Mesenchymal stem cell (in vitro differentiated cells and primary cell): Measurements from ENCODE around the gene MED27.

Experiments
- DNase-seq: peaks from one replicate; pipeline ENCODE4 v3.0.0-alpha.2; 2013
- H2AFZ ChIP-seq: one replicate; pipeline ENCODE4 v1.6.1; 2013; ENCODE audit warnings: low read depth, mild to moderate bottlenecking, control low read depth, inconsistent platforms, low read length, moderate library complexity
- H2AK5ac ChIP-seq: 2 replicates; pipeline ENCODE4 v1.6.1; 2013; ENCODE audit warnings: low read length, moderate library complexity, mild to moderate bottlenecking, inconsistent platforms; ENCODE audit not compliant: severe bottlenecking
- H2BK120ac ChIP-seq: one replicate; pipeline ENCODE4 v1.6.1; 2013; ENCODE audit warnings: low read depth, mild to moderate bottlenecking, inconsistent platforms, low read length, moderate library complexity
- H2BK12ac ChIP-seq, 2 experiments: one replicate each; pipeline ENCODE4 v1.6.1; 2013; ENCODE audit warnings: inconsistent platforms in 2 of 2, low read length in 2 of 2, mild to moderate bottlenecking in 2 of 2, moderate library complexity in 2 of 2, control low read depth in 1 of 2
- H2BK15ac ChIP-seq: one replicate; pipeline ENCODE4 v1.6.1; 2013; ENCODE audit warnings: mild to moderate bottlenecking, low read depth, inconsistent platforms; ENCODE audit not compliant: poor library complexity, severe bottlenecking
- H2BK5ac ChIP-seq: 2 replicates; pipeline ENCODE4 v1.6.1; 2013; ENCODE audit warnings: low read depth, mild to moderate bottlenecking, low read length, control low read depth, inconsistent platforms; ENCODE audit not compliant: poor library complexity, severe bottlenecking
- H3K14ac ChIP-seq, 2 experiments: one replicate each; pipeline ENCODE4 v1.6.1; 2013; ENCODE audit warnings: inconsistent platforms in 2 of 2, low read length in 2 of 2, control low read depth in 1 of 2, mild to moderate bottlenecking in 1 of 2, moderate library complexity in 1 of 2
- H3K18ac ChIP-seq, 2 experiments: one replicate each; pipeline ENCODE4 v1.6.1; 2013; ENCODE audit warnings: inconsistent platforms in 2 of 2, low read length in 2 of 2, control low read depth in 1 of 2, low read depth in 1 of 2, mild to moderate bottlenecking in 1 of 2
- H3K23ac ChIP-seq, 2 experiments: one replicate each; pipeline ENCODE4 v1.6.1; 2013; ENCODE audit warnings: inconsistent platforms in 2 of 2, low read length in 2 of 2, mild to moderate bottlenecking in 2 of 2, moderate library complexity in 2 of 2, control low read depth in 1 of 2
- H3K27ac ChIP-seq: 2 replicates; pipeline ENCODE4 v1.5.1; 2013; ENCODE audit warnings: mild to moderate bottlenecking, moderate library complexity, low read length, control low read depth, inconsistent platforms; ENCODE audit not compliant: poor library complexity, severe bottlenecking
- H3K27me3 ChIP-seq, 2 experiments: 2 replicates each; pipeline versions ENCODE4 v1.6.1 to v1.7.0; 2013; ENCODE audit warnings: low read length in 2 of 2, mild to moderate bottlenecking in 2 of 2, moderate library complexity in 2 of 2, control low read depth in 1 of 2, inconsistent platforms in 1 of 2; ENCODE audit not compliant: control insufficient read depth in 1 of 2, insufficient read depth in 1 of 2
- H3K36me3 ChIP-seq, 2 experiments: 2 replicates each; pipeline versions ENCODE4 v1.6.1 to v1.7.0; 2013; ENCODE audit warnings: low read length in 2 of 2, control low read depth in 1 of 2, inconsistent platforms in 1 of 2, low read depth in 1 of 2, mild to moderate bottlenecking in 1 of 2; ENCODE audit not compliant: insufficient read depth in 2 of 2, control insufficient read depth in 1 of 2
- H3K4ac ChIP-seq, 2 experiments: one replicate each; pipeline ENCODE4 v1.6.1; 2013; ENCODE audit warnings: inconsistent platforms in 2 of 2, low read length in 2 of 2, mild to moderate bottlenecking in 2 of 2, moderate library complexity in 2 of 2, control low read depth in 1 of 2, low read depth in 1 of 2
- H3K4me1 ChIP-seq: 2 replicates; pipeline ENCODE4 v1.6.1; 2013; ENCODE audit warnings: low read depth, low read length, control low read depth; ENCODE audit not compliant: control insufficient read depth, insufficient read depth
- H3K4me2 ChIP-seq: 2 replicates; pipeline ENCODE4 v1.6.1; 2013; ENCODE audit warnings: low read length, mild to moderate bottlenecking, inconsistent platforms; ENCODE audit not compliant: poor library complexity, severe bottlenecking
- H3K4me3 ChIP-seq, 2 experiments: 2 replicates each; pipeline versions ENCODE4 v1.5.1 to v1.7.0; 2013; ENCODE audit warnings: low read length in 2 of 2, mild to moderate bottlenecking in 2 of 2, control low read depth in 1 of 2, low read depth in 1 of 2; ENCODE audit not compliant: insufficient read depth in 1 of 2
- H3K79me1 ChIP-seq: replicated peaks from 2 replicates; pipeline ENCODE4 v1.6.1; 2013; ENCODE audit warnings: mild to moderate bottlenecking, control low read depth, low read length, inconsistent platforms; ENCODE audit not compliant: poor library complexity, severe bottlenecking
- H3K9ac ChIP-seq: 2 replicates; pipeline ENCODE4 v1.7.0; 2013; ENCODE audit warnings: mild to moderate bottlenecking, low read length, moderate library complexity
- H3K9me3 ChIP-seq: 2 replicates; pipeline ENCODE4 v1.7.0; 2013; ENCODE audit warnings: mild to moderate bottlenecking, low read length; ENCODE audit not compliant: control insufficient read depth
- H4K8ac ChIP-seq: one replicate; pipeline ENCODE4 v1.6.1; 2013; ENCODE audit warnings: inconsistent platforms, mild to moderate bottlenecking, low read length, moderate library complexity
- H4K91ac ChIP-seq: one replicate; pipeline ENCODE4 v1.6.1; 2013; ENCODE audit warnings: mild to moderate bottlenecking, low read length, inconsistent platforms
- WGBS: methylation state at CpG from one replicate; pipeline ENCODE4 v1.1.7; 2013; ENCODE audit warnings: mixed read lengths; 5-methylcytosine and 5-hydroxymethylcytosine counted together

Gene MED27

DNA sequence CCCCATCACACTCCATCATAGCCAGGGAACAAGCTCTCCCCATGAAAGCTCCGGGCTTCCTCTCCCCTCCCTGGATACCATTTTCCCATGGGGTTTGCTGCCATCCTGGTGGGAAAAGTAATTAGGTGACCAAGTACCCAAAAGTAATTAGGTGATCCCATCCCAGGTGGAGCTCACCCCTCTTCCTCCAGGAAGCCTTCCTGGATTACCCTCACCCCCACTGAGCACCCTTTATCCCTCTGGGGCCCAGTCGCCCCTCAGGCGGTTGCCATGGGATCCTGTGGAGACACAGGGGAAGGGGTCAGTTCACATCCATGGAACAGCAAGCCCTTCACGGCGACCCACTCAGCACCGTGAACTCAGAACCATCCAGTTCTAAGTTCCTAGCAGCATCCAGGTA is 265.0 kb downstream of the MED27 start:
- H4K91ac ChIP-seq = no peak overlapping the region

DNA sequence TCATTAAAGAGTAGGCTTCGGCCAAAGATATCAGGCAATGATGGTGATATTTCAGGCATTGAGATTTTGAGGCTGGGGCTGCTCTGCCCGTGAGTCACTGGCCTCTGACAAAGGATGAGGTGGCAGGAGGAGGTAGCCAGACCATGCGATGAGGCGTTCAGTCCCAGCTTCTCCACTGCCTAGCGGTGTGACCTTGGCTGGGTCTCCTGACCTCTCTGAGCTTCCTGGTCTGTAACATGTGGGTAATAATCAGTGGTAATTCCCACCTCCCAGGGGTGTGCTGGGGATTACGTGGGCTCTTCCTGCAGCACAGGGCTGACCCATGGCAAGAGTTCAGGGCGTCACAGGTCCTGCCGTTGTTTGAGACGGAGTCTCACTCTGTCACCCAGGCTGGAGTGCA is 266.6 kb downstream of the MED27 start:
- Histone ChIP-seq H3K14ac (no peak overlapping the region), H3K36me3 (no peaks in the 10 kb centered on the region), H3K9ac (no peak overlapping the region), H2BK5ac (no peak overlapping the region), H3K4me3 (no peak overlapping the region), H3K4me1 (peaks cover 3% of the 10 kb centered on the region), H4K8ac (no peak overlapping the region), H2BK15ac (no peak overlapping the region), H2AK5ac (no peak overlapping the region), H3K27me3 (peaks cover 72 to 85% of the 10 kb centered on the region in 2 experiments), H3K23ac (no peak overlapping the region), H3K79me1 (no peaks in the 10 kb centered on the region), H3K27ac (no peak overlapping the region), H3K9me3 (no peaks in the 10 kb centered on the region), H4K91ac (no peak overlapping the region), H3K18ac (no peak overlapping the region), H3K4me2 (no peak overlapping the region), H3K4ac (no peak overlapping the region), H2BK120ac (no peak overlapping the region), H2BK12ac (no peak overlapping the region), H2AFZ (no peak overlapping the region)
- no peak for DNase-seq
- WGBS = 60% methylated on average over 9 of the region's 9 CpGs

More for the DNA sequence above, 265.0 kb downstream of the MED27 start:
- H3K4me3 ChIP-seq = no peak overlapping the region
- H3K18ac ChIP-seq = no peak overlapping the region
- WGBS = 92% methylated on average over 6 of the region's 6 CpGs
- H2BK12ac ChIP-seq = no peak overlapping the region
- no peak overlapping the region for H2BK120ac ChIP-seq
- no peak overlapping the region for H3K4ac ChIP-seq
- H3K27me3 ChIP-seq = peaks cover 72 to 85% of the 10 kb centered on the region in 2 experiments
- H2AK5ac ChIP-seq = no peak overlapping the region
- no peak overlapping the region for H2AFZ ChIP-seq
- DNase-seq = no peak
- H3K14ac ChIP-seq = no peak overlapping the region
- H2BK5ac ChIP-seq = no peak overlapping the region
- peaks cover 3% of the 10 kb centered on the region for H3K4me1 ChIP-seq
- H3K9me3 ChIP-seq = no peaks in the 10 kb centered on the region
- no peak overlapping the region for H3K4me2 ChIP-seq
- H3K79me1 ChIP-seq = no peaks in the 10 kb centered on the region
- no peak overlapping the region for H3K27ac ChIP-seq
- no peaks in the 10 kb centered on the region for H3K36me3 ChIP-seq
- no peak overlapping the region for H3K9ac ChIP-seq
- H4K8ac ChIP-seq = no peak overlapping the region
- no peak overlapping the region for H2BK15ac ChIP-seq
- no peak overlapping the region for H3K23ac ChIP-seq

DNA sequence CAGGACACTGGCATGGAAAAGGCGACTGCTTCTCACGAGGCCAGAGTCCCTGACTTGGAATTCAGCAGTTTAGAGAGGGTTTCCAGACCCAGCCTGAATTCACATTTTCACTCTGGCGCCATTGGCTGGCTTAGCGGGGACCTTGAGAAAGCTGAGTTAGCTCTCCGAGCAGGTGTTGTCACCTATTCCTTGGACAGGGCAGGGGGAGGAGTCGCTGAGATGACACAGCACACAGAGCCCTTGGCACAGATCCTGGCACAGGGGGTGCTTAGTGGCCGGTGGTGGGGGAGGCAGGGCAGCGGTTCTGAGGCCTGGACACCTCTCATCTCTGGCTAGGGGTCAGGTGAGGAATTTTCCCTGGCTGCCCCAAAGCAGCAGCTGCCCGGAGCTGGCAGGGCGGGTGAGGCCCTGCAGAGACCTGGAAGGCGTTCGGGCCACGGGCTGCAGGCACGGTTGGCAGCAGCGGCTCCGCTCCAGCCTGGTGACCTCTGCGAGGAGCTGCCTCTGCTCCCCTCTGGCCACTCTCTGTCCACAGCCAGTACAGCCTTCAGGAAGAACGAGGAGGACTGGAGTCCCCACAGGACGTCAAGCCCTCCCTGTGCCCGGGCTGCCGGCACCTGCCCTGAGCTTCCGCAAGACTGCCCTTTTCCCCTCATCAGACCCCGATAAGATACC is 267.4 kb downstream of the MED27 start:
- Histone ChIP-seq H3K4me1 (peaks cover 3% of the 10 kb centered on the region), H4K91ac (no peak overlapping the region), H2AK5ac (no peak overlapping the region), H3K9me3 (no peaks in the 10 kb centered on the region), H3K27me3 (peaks cover 78 to 83% of the 10 kb centered on the region in 2 experiments), H4K8ac (no peak overlapping the region), H3K27ac (no peak overlapping the region), H2BK120ac (no peak overlapping the region), H2BK15ac (no peak overlapping the region), H3K9ac (no peak overlapping the region), H3K79me1 (no peaks in the 10 kb centered on the region), H2BK12ac (no peak overlapping the region), H2BK5ac (no peak overlapping the region), H3K4me3 (no peak overlapping the region), H3K4ac (no peak overlapping the region), H3K36me3 (no peaks in the 10 kb centered on the region), H3K23ac (no peak overlapping the region), H2AFZ (no peak overlapping the region), H3K4me2 (no peak overlapping the region), H3K14ac (no peak overlapping the region), H3K18ac (no peak overlapping the region)
- DNase-seq = no peak
- 92% methylated on average over 23 of the region's 23 CpGs for WGBS

DNA sequence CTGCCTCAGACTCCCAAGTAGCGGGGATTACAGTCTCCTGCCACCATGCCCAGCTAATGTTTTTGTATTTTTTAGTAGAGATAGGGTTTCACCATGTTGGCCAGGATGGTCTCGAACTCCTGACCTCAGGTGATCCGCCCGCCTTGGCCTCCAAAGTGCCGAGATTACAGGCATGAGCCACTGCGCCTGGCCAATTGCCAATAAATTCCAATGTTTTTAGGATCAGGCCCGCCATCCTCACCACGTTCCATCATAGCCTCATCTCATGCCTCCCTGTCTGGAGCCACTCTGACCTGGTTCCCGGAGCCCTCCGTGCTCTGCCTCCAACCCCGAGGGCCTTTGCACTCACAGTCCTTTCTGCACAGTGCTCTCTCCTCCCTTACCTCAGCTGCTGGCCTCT is 268.3 kb downstream of the MED27 start:
- no peak overlapping the region for H2BK15ac ChIP-seq
- H4K8ac ChIP-seq = no peak overlapping the region
- H4K91ac ChIP-seq = no peak overlapping the region
- H3K23ac ChIP-seq = no peak overlapping the region
- no peaks in the 10 kb centered on the region for H3K9me3 ChIP-seq
- H2AK5ac ChIP-seq = no peak overlapping the region
- H3K36me3 ChIP-seq = no peaks in the 10 kb centered on the region
- no peak overlapping the region for H2BK12ac ChIP-seq
- peaks cover 77 to 83% of the 10 kb centered on the region in 2 experiments for H3K27me3 ChIP-seq
- no peaks in the 10 kb centered on the region for H3K79me1 ChIP-seq
- WGBS = 89% methylated on average over 11 of the region's 11 CpGs
- no peak overlapping the region for H3K27ac ChIP-seq
- H2AFZ ChIP-seq = no peak overlapping the region
- no peak overlapping the region for H3K4me3 ChIP-seq
- H2BK120ac ChIP-seq = no peak overlapping the region
- no peak overlapping the region for H3K18ac ChIP-seq
- H3K4me1 ChIP-seq = peaks cover 3% of the 10 kb centered on the region
- DNase-seq = no peak
- H3K4ac ChIP-seq = no peak overlapping the region
- H3K14ac ChIP-seq = no peak overlapping the region
- H3K4me2 ChIP-seq = no peak overlapping the region
- H2BK5ac ChIP-seq = no peak overlapping the region
- H3K9ac ChIP-seq = no peak overlapping the region
